Inferior parietal cortex (tissue), 1 donor: ENCODE measurements around the gene ATXN7.
A peak's percentile ranks its signal among the peaks of the same experiment; 100 is the strongest.

ENCODE experiments used
- DNase-seq: peaks from one replicate; pipeline ENCODE4 v3.0.0-alpha.2; 2016; ENCODE audit errors: extremely low spot score

ATXN7 gene

GRCh38 chr3:63908081-63908736 lies 44.5 kb downstream of the ATXN7 start:
- DNase-seq, result no peak

- no peak for DNase-seq
Observed at GRCh38 chr3:63908776-63909175, 45.1 kb downstream of the ATXN7 start.

GRCh38 chr3:63909431-63909830 lies 45.8 kb downstream of the ATXN7 start:
- no peak for DNase-seq

- DNase-seq, result no peak
Observed at GRCh38 chr3:63910001-63910400, 46.3 kb downstream of the ATXN7 start.

GRCh38 chr3:63910891-63911290 lies 47.2 kb downstream of the ATXN7 start:
- no peak for DNase-seq

- no peak for DNase-seq
Observed at GRCh38 chr3:63911509-63911872, 47.8 kb downstream of the ATXN7 start.

- peak; percentile 80 for DNase-seq
Observed at GRCh38 chr3:63911873-63912767, 48.5 kb downstream of the ATXN7 start, which contains the start of gene SCAANT1. SCAANT1 (minus strand) TSS chr3:63912383.

GRCh38 chr3:63912768-63913588 lies 49.3 kb downstream of the ATXN7 start:
- DNase-seq, result no peak

GRCh38 chr3:63914312-63914711 lies 50.6 kb downstream of the ATXN7 start:
- no peak for DNase-seq

- no peak for DNase-seq
Observed at GRCh38 chr3:63918321-63918720, 54.7 kb downstream of the ATXN7 start.

GRCh38 chr3:63920001-63920400 lies 56.3 kb downstream of the ATXN7 start:
- DNase-seq, result no peak

- DNase-seq, result no peak
Observed at GRCh38 chr3:63921741-63922482, 58.2 kb downstream of the ATXN7 start.

- DNase-seq, result no peak
Observed at GRCh38 chr3:63922491-63923199, 59.0 kb downstream of the ATXN7 start.

- no peak for DNase-seq
Observed at GRCh38 chr3:63926309-63926708, 62.6 kb downstream of the ATXN7 start.

GRCh38 chr3:63927422-63928280 lies 64.0 kb downstream of the ATXN7 start:
- no peak for DNase-seq

- no peak for DNase-seq
Observed at GRCh38 chr3:63931290-63931689, 67.6 kb downstream of the ATXN7 start.

- no peak for DNase-seq
Observed at GRCh38 chr3:63932509-63933212, 69.0 kb downstream of the ATXN7 start.

- DNase-seq, result no peak
Observed at GRCh38 chr3:63933459-63933858, 69.8 kb downstream of the ATXN7 start.
